Muscle of leg (tissue), 11 donors: ENCODE results near the gene MCRS1. TPM values are rescaled to one million over a fixed set of nuclear protein-coding genes. Genes with fewer than 3 reads are reported as not detected.

Source experiments
- DNase-seq: peaks from one replicate; pipeline ENCODE4 v3.0.0; 2013
- H3K27ac ChIP-seq: one replicate; pipeline ENCODE4 v1.5.1; 2013; ENCODE audit warnings: mild to moderate bottlenecking, low read length, control low read depth
- H3K27me3 ChIP-seq: one replicate; pipeline ENCODE4 v1.6.1; 2013; ENCODE audit warnings: low read length; ENCODE audit not compliant: control insufficient read depth, insufficient read depth
- H3K36me3 ChIP-seq: one replicate; pipeline ENCODE4 v1.6.1; 2013; ENCODE audit warnings: low read length; ENCODE audit not compliant: control insufficient read depth, insufficient read depth
- H3K4me1 ChIP-seq: one replicate; pipeline ENCODE4 v1.6.1; 2013; ENCODE audit warnings: low read length; ENCODE audit not compliant: control insufficient read depth, insufficient read depth
- H3K4me3 ChIP-seq: one replicate; pipeline ENCODE4 v1.5.1; 2013; ENCODE audit warnings: low read length, control low read depth
- H3K9me3 ChIP-seq: replicated peaks from 2 replicates; pipeline ENCODE4 v1.6.1; 2013; ENCODE audit warnings: low read depth, low read length; ENCODE audit not compliant: control insufficient read depth
- WGBS: methylation state at CpG from one replicate; pipeline ENCODE4 v1.1.5; 2013; ENCODE audit warnings: missing lambda C conversion rate; ENCODE audit not compliant: insufficient coverage; 5-methylcytosine and 5-hydroxymethylcytosine counted together
- polyA plus RNA-seq, 8 donors: library from polyadenylated mRNA; unstranded; fragments of 120-200 nt; gene quantifications; one replicate each; pipeline versions ENCODE4 v1.2.1 to v1.2.3, GENCODE V29; 2013; ENCODE audit warnings: inconsistent platforms in 1 of 8, low replicate concordance in 1 of 8; ENCODE audit not compliant: insufficient read length in 8 of 8, insufficient read depth in 1 of 8
- total RNA-seq: library from RNA; stranded (reverse); fragments of 120-200 nt; gene quantifications from one replicate; pipeline ENCODE4 v1.2.4, GENCODE V29; 2013

Gene MCRS1
- total and polyA plus RNA-seq, 9 donors, result 52.5 to 77.2 (median 59.8) TPM

DNA sequence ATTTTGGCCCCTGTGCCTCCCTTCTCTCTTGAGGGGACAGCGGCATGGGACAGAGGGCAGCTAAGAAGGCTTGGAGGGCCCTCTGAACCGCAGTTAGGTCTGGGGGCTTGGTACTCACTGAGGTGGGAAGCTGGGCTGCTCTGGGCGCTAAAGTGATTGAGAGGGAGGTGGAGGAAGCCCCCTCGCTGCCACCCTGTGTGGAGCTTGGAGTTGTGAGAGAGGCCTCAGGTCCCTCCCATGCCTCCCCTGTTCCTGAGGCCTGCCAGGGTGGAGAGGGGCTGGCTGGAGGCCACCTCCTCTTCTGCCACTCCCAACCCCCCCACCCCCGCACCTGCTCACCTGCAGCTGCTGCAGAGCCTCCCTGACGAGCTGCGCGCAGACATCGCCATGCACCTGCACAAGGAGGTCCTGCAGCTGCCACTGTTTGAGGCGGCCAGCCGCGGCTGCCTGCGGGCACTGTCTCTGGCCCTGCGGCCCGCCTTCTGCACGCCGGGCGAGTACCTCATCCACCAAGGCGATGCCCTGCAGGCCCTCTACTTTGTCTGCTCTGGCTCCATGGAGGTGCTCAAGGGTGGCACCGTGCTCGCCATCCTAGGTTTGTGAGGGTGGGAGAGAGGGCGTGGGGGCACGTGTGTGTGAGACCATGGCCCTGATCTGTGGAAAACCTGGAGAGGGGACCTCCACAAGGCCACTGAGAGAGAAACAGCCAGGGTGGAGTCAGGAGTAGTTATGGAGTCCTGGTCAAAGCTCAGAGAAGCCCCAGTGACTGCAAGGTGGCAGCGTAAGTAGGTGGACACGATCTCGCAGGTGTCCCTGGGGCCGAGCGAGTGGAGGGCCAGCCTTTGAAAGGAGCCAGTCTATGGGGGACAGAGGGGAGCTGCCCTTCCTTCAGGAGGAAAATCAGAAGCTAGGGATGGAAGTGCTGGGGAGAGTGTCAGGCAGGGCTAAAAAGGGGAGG is 17.9 kb downstream of the MCRS1 start:
- DNase-seq, result no peak
- no peaks in the 10 kb centered on the region for H3K36me3 ChIP-seq
- peaks cover 31% of the 10 kb centered on the region for H3K4me1 ChIP-seq
- no peaks in the 10 kb centered on the region for H3K9me3 ChIP-seq
- H3K27ac ChIP-seq, result no peak overlapping the region
- H3K4me3 ChIP-seq, result peak overlapping the region; percentile 48
- 84% methylated on average over 19 of the region's 28 CpGs for WGBS
- peaks cover 48% of the 10 kb centered on the region for H3K27me3 ChIP-seq

DNA sequence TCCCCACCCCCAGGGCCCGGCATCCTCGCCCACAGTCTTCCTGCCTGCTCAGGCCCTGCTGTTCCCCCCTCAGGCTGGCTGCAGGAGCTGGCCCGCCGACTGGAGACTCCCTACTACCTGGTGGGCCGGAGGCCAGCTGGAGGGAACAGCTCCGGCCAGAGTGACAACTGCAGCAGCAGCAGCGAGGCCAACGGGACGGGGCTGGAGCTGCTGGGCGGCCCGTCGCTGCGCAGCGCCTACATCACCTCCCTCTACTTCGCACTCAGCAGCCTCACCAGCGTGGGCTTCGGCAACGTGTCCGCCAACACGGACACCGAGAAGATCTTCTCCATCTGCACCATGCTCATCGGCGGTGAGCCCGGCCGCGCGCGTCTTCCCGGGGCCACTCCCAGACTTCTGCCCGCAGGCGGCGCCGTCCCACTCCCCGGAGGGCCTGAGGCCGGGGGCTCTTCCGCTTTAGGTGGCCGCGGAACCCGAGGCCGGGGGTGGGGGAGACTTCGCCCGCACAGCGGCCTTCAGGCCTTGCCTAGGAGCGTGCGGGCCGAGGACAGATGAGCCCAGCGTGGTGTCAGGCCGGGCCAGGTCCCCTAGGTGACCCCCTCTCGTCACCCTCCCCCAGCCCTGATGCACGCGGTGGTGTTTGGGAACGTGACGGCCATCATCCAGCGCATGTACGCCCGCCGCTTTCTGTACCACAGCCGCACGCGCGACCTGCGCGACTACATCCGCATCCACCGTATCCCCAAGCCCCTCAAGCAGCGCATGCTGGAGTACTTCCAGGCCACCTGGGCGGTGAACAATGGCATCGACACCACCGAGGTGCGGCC is 18.9 kb downstream of the MCRS1 start:
- Histone ChIP-seq H3K9me3 (no peaks in the 10 kb centered on the region), H3K27ac (no peak overlapping the region), H3K36me3 (no peaks in the 10 kb centered on the region), H3K4me1 (peaks cover 31% of the 10 kb centered on the region), H3K4me3 (peak overlapping the region; percentile 48), H3K27me3 (peaks cover 57% of the 10 kb centered on the region)
- DNase-seq, result peak; percentile 65
- 9% methylated on average over 70 of the region's 70 CpGs for WGBS

DNA sequence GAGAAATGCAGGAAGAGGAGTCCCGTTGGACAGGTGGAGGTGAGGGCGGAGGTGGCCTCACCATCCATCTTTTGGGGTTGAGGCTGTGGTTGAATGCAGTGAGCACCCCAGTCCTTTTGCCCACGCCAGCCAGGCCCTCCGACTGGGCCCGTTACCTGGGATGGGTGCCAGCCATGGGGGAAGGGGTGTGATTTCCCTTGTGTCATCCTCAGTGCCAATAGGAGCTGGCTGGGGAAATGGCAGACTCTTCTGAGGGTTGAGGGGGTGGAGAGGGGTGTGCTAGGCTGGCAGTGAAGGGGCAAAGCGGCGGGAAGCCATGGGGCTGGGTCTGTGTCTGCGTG is 19.5 kb downstream of the MCRS1 start:
- Histone ChIP-seq H3K27ac (no peak overlapping the region), H3K4me3 (peak overlapping the region; percentile 48), H3K27me3 (peaks cover 63% of the 10 kb centered on the region), H3K4me1 (peaks cover 31% of the 10 kb centered on the region), H3K9me3 (no peaks in the 10 kb centered on the region), H3K36me3 (no peaks in the 10 kb centered on the region)
- DNase-seq, result no peak
- 61% methylated on average over 6 of the region's 8 CpGs for WGBS

DNA sequence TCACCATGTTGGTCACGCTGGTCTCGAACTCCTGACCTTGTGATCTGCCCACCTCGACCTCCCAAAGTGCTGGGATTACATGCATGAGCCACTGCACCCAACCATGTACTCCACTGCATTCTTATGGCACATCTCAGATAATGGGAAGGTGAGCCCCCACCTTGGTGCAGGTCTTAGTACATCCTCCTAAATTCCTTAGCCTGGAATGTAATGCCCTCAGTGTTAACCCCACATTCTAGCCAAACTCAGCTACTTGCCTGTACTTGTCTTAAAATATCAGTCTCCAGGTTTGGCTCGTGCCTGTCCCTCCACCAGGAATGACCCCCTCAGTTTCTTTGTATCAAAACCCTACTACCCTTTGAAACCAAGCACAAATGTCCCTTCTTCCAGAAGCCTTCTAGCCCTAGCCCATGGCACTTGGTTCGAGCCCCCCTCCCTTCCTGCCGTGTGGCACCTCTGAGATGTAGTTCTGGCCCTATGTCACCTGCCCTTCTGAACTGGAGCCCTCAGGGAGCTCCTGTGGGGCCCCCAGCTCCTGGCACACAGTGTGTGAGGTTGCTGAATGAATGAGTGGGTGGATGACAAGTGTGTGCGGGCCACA is 20.8 kb downstream of the MCRS1 start:
- Histone ChIP-seq H3K4me3 (no peak overlapping the region), H3K4me1 (peaks cover 29% of the 10 kb centered on the region), H3K27me3 (peaks cover 76% of the 10 kb centered on the region), H3K36me3 (no peaks in the 10 kb centered on the region), H3K27ac (no peak overlapping the region), H3K9me3 (no peaks in the 10 kb centered on the region)
- no peak for DNase-seq
- 85% methylated on average over 5 of the region's 7 CpGs for WGBS

DNA sequence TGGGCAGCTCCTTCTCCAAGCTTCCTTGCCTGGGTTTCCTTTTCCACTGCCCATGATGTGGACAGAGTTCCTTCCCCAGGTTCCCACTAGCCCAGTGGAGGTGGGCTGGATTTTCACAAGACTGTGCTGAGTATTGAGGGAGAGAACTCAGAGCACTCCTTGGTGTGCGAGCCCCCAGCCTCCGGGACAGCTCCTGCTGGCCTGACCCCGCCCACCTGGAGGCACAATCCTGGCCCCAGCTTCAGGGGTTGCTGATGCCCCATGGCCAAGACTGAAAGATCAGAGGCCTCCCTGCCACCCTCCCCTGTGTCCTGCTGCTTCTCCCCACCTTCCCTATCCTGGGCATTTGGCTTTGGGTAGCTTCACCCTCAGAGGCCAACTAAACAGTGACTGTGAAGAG is 21.5 kb downstream of the MCRS1 start:
- DNase-seq, result no peak
- 67% methylated on average over 3 of the region's 3 CpGs for WGBS
- Histone ChIP-seq H3K36me3 (no peaks in the 10 kb centered on the region), H3K4me1 (peaks cover 22% of the 10 kb centered on the region), H3K4me3 (no peak overlapping the region), H3K27me3 (peaks cover 82% of the 10 kb centered on the region), H3K27ac (no peak overlapping the region), H3K9me3 (no peaks in the 10 kb centered on the region)

DNA sequence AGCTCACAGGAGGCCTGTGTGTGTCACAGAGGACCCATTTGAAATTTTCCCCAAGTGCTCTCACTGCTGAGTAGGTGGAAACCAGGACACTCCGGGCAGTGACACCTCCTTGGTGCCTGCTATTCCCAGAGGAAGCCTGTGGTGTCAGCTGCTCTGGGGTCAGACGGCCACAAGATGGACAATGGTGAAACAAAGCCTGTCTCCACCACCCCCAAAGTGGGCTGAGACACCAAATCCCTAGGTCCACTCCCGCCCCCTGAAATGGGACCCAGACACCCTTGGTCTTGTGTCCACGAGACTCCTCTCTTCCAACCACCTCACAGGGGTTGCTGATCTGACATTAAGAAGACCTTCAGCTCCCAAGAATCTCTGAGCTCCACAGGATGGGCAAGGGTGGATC is 22.1 kb downstream of the MCRS1 start:
- no peaks in the 10 kb centered on the region for H3K9me3 ChIP-seq
- 58% methylated on average over 4 of the region's 4 CpGs for WGBS
- peaks cover 85% of the 10 kb centered on the region for H3K27me3 ChIP-seq
- H3K4me3 ChIP-seq, result no peak overlapping the region
- no peak for DNase-seq
- H3K4me1 ChIP-seq, result peaks cover 22% of the 10 kb centered on the region
- no peaks in the 10 kb centered on the region for H3K36me3 ChIP-seq
- H3K27ac ChIP-seq, result no peak overlapping the region

GRCh38 chr12:49543914-49544815 is 23.8 kb downstream of the MCRS1 start:
- WGBS, result 7% methylated on average over 39 of the region's 39 CpGs
- no peaks in the 10 kb centered on the region for H3K36me3 ChIP-seq
- no peak overlapping the region for H3K27ac ChIP-seq
- H3K4me1 ChIP-seq, result peaks cover 10% of the 10 kb centered on the region
- no peak for DNase-seq
- no peaks in the 10 kb centered on the region for H3K9me3 ChIP-seq
- H3K27me3 ChIP-seq, result peaks cover 94% of the 10 kb centered on the region
- no peak overlapping the region for H3K4me3 ChIP-seq

DNA sequence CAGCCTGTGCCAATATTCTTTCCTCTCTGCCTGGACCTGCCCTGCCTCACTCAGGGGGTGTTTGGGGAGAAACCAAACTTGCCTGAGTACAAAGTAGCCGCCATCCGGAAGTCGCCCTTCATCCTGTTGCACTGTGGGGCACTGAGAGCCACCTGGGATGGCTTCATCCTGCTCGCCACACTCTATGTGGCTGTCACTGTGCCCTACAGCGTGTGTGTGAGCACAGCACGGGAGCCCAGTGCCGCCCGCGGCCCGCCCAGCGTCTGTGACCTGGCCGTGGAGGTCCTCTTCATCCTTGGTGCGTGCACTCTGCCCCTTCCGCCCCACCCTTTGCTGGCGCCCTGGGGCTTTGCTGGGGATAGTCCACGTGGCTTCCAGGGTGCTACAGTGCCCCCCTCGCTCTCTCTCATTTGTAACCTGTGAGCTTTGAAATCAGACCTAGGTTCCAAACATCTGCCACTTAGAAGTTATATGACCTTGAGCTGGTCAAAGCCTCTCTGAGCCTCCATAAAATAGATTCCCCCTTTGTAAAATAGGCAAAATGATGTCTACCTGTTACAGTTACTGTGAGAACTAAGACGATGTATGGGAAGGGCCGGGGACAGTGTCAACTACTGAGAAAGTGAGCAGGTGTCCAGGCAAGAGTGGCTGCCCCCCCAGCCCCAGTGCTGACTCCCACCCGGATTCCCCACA is 24.6 kb downstream of the MCRS1 start:
- Histone ChIP-seq H3K27me3 (peaks cover 94% of the 10 kb centered on the region), H3K9me3 (no peaks in the 10 kb centered on the region), H3K36me3 (no peaks in the 10 kb centered on the region), H3K4me3 (no peak overlapping the region), H3K27ac (no peak overlapping the region), H3K4me1 (peaks cover 3% of the 10 kb centered on the region)
- 44% methylated on average over 19 of the region's 20 CpGs for WGBS
- no peak for DNase-seq

GRCh38 chr12:49542592-49543160 is 25.3 kb downstream of the MCRS1 start:
- Histone ChIP-seq H3K4me1 (peaks cover 6% of the 10 kb centered on the region), H3K27me3 (peaks cover 94% of the 10 kb centered on the region)
- WGBS, result 96% methylated on average over 5 of the region's 15 CpGs

More at GRCh38 chr12:49542592-49543160, 25.3 kb downstream of the MCRS1 start:
- Histone ChIP-seq H3K4me3 (no peak overlapping the region), H3K9me3 (no peaks in the 10 kb centered on the region), H3K27ac (no peak overlapping the region), H3K36me3 (no peaks in the 10 kb centered on the region)
- no peak for DNase-seq
